ENCODE data around the gene TEX51.

The TEX51 gene

GRCh38 chr2:126877861-126878565 is 20.7 kb upstream of the TEX51 start:
- FAIRE-seq (no peak), DNase-seq (ENCODE audit: insufficient read length, low spot score) (no peak)

DNA sequence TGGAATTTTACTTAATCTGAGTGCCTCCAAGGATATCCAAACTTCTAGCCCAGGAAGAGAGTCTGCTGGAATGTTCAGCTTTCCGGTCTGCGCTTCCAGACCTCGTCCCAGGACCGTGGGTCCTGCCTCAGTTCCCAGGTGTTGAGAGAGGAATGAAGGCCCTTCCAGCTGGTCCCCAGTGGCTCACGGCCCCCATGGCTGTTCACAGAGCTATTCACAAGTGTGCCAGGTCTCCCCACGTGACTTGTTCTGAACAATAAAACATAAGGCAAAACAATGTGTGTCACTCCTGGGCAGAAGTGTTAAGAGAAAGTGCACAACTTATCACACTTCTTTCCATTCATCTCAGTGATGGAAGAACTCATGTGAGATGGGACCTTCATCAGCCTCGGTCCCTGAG is 20.1 kb upstream of the TEX51 start:
- FAIRE-seq (no peak), DNase-seq (ENCODE audit: insufficient read length, low spot score) (no peak)

DNA sequence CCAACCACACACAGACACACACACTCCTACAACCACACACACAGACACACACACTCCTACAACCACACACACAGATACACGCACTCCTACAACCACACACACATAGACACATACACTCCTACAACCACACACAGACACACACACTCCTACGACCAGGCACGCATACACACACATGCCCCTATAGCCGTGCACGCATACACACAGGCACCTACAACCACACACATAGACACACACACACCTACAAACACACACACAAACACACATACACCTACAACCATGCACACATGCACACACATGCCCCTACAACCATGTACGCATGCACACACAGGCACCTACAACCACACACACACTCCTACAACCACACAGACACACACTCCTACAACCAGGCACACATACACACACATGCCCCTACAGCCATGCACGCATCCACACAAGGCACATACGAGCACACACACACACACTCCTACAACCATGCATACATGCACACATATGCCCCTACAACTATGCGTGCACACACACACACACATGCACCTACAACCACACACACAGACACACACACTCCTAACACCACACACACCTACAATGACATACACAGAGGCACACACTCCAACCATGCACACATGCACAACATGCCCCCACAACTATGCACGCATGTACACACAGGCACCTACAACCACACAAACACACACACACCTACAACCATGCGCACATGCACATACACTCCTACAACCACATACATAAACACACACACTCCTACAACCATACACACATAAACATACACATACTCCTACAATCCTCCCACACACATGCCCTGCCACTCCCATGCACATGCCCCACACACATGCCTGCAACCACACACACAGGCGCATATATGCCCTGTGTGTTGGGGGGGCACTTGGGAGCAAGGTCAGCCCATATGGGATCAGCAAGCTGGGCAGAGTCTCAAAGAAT is 19.1 kb upstream of the TEX51 start:
- DNase-seq (ENCODE audit: insufficient read length, low spot score) (no peak), FAIRE-seq (peak; percentile 95)

DNA sequence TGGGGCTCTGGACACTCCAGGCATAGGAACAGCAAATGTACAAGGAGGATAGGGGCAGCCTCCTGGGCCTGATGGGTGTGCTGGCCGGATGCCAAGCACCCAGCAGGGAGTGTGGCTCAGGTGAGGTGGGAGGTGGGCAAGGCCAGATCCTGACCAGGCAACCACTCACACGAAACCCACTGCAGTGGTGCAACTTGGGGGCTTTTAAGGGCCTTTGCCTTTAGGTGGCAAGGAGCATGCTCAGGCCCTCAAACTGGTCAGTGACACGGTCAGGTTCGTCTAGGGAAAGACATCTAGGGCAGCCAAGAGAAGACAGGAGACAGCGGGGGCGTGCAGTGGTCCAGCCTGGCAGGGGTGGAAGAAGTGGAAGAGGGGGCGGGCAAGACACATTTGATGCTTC is 18.4 kb upstream of the TEX51 start:
- FAIRE-seq (no peak), DNase-seq (ENCODE audit: insufficient read length, low spot score) (no peak)

DNA sequence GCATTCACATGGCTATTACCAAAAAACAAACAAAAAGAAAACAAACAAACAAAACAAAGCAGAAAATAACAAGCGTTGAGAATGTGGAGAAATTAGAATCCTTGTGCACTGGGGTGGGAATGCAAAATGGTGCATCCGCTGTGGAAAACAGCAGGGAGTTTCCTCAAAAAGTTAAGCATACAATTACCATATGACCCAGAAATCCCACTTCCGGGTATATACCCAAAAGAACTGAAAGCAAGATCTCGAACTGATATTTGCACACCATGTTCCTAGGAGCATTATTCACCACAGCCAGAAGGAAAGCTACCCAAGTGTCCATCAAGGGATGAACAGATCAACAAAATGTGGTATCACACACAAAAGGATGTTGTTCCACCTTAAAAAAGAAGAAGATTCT is 17.9 kb upstream of the TEX51 start:
- FAIRE-seq = no peak
- DNase-seq (ENCODE audit: insufficient read length, low spot score) = no peak

- no peak for DNase-seq (ENCODE audit: insufficient read length, low spot score)
- no peak for FAIRE-seq
Observed at GRCh38 chr2:126881591-126881990, 17.1 kb upstream of the TEX51 start.

GRCh38 chr2:126882181-126882580 is 16.5 kb upstream of the TEX51 start:
- FAIRE-seq (no peak), DNase-seq (ENCODE audit: insufficient read length, low spot score) (no peak)

DNA sequence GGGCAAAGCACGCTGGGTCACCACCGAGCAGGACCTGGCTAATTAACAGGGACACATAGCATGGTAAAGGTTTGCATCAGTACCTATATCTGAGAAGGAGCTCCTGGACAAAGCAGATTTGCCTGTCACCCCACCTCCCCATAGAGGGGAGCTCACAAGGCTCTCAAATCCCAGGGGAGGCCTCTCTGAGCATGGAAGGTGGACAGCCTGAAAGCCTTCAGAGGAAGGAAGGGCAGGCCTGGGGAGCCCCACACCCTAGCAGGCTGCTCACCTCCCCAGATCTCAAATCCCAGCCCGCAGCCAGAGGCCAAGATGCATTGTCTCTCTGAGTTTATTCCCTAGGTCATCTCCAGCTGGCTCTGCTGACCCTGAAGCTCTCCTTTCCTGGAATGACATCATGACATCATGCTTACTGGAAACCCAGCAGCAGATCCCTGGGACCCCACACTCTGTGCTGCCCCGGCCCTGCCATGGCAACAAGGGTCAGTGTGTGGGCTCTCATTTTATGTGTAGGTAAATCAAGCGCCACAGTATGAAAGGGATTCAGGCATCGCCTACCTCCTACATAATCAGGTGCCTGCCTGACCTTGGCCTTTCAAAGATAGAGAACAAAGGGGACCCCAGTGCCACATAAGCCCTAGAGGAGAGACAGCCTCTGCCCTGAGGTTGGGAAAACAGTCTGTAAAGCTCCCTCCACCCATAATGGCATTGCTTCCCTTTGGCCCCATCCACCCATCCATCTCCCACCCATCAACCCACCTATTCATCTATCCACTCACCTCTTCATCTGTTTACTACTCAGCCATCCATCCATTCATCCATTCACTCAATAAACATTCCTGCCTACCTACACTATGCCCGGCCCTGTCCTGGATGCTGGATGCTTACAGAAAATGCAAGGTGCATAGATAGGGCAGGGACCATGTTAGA is 15.7 kb upstream of the TEX51 start:
- no peak for FAIRE-seq
- DNase-seq (ENCODE audit: insufficient read length, low spot score) = no peak

DNA sequence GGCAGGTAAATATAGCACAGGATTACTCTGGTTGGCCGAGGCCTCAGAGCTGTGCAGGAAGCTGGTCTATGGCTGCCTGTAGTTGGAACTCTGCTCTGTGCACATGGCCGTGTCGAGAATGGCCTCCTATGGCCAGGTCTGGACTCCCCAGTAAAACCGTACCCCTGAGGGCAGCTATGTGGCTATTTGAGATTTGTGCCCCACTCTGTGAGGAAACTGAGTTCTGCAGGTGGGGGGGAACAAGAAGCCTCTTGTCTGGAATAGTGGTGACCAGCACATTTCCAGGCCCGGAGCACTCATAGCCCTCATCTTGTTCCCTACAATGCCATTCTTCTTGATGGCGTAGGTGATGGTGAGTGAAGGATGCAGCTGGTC is 15.0 kb upstream of the TEX51 start:
- FAIRE-seq (no peak), DNase-seq (ENCODE audit: insufficient read length, low spot score) (no peak)

GRCh38 chr2:126884861-126885750 is 13.6 kb upstream of the TEX51 start:
- no peak for FAIRE-seq

DNA sequence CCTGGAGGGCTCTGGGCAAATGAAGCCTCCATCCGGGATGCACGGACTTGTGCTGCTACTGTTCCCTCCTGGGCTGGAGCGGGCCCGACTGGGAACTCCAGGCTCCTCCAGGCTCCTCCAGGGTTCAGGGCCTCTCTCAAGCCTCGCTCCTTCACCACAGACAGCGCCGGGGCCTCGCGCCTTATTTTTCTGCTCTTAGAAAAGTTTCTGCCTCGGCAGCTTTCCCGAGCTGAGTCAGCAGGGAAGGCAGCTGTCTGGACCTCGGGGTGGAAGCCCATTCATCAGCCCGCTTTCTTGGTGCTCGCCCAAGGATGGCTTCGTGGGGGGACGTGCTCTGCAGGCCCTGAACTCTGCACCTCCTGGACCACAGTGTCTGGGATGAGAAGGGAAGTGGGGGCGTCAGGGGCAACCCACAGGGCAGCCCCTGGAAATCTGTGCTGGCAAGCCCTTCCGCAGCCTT is 12.9 kb upstream of the TEX51 start:
- DNase-seq (ENCODE audit: insufficient read length, low spot score) (no peak), FAIRE-seq (no peak)

More at GRCh38 chr2:126884861-126885750, 13.6 kb upstream of the TEX51 start:
- DNase-seq (ENCODE audit: insufficient read length, low spot score) = no peak

DNA sequence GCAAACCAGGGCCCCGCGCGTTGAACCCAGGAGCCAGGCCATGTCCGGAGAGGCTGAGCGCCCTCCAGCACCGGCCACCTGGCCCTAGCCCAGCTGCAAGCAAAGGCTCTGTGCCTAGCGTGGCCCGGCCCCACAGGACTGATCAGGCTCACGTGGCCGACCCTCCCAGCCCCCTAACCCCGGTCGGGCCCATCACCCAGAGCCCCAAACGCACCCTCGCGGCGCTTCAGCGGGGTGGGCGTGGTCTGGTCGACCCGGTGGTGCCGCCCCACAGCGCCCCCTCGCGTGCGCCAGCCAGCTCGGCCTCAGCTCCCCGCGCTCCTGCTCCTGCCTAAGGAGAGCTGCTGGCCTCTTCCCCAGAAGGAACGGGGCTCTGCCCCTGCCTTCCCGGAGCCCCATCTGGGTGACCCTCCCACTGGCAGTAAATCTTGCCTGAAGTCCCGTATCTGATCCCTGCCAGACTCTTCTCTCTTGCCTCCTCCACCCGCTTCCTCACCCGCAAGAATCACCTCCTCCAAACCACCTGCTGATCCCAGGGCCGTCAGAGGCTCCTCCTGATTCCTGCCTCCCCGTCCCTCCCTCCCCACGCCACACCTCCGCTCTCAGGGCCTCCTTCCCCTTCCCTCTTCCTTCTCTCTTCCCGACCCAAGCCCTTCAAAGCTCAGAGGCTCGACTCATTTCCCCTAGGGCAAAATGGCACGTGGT is 12.3 kb upstream of the TEX51 start:
- DNase-seq (ENCODE audit: insufficient read length, low spot score) (no peak), FAIRE-seq (no peak)

- DNase-seq (ENCODE audit: insufficient read length, low spot score) = no peak
- FAIRE-seq = no peak
Observed at GRCh38 chr2:126886916-126887280, 11.8 kb upstream of the TEX51 start.

- no peak for FAIRE-seq
- no peak for DNase-seq (ENCODE audit: insufficient read length, low spot score)
Observed at GRCh38 chr2:126887506-126887905, 11.2 kb upstream of the TEX51 start.

DNA sequence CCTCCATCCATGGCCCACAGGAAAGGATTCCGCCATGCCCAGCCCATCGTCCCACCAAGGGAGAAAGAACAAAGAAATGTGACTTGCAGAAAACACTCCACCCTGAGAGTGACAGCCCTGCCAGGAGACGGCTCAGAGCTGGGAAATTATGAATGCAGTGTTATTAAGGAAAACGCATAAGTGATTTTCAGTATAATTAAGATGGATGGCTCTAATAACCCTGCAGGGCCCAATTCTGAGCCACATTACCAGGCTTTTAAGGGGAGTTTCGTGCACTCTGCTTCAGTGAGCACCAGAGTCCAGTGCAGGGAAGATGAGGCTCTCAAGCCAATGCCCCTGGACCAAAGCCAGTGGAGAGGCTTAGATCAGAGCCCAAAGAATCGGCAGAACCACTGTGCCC is 10.6 kb upstream of the TEX51 start:
- no peak for DNase-seq (ENCODE audit: insufficient read length, low spot score)
- no peak for FAIRE-seq

DNA sequence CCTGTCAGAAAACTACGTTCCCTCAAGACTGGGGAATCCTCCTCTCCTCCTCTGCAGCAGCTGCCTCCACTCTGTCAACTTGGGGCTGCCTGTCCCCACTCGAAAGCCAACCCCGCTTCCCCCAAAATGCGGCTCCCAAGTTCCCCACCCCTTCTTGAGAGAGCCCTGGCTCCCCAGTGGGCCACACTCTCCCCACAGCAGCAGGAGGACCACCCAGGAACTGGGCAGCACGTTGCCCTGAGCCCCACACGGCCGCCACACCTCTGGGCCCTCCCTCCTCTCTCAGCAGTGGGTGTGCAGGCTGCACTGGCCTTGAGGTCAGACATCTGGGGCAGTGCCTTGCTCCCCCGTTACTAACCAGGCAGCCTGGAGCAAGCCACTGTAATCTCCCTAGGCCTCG is 9.6 kb upstream of the TEX51 start:
- FAIRE-seq (no peak), DNase-seq (ENCODE audit: insufficient read length, low spot score) (no peak)

- FAIRE-seq (no peak), DNase-seq (ENCODE audit: insufficient read length, low spot score) (no peak)
Observed at GRCh38 chr2:126889496-126890135, 9.1 kb upstream of the TEX51 start.

GRCh38 chr2:126890136-126890510 is 8.6 kb upstream of the TEX51 start:
- FAIRE-seq (no peak), DNase-seq (ENCODE audit: insufficient read length, low spot score) (no peak)

All from HTR-8/SVneo (cell line).